GM21390 (cell line): ENCODE measurements around the gene FAM111B.
"Not testable (repeated sequence)": the region's sequence is repeated elsewhere in the genome, so short reads cannot be mapped to it uniquely, and the experiment has no call there.

Experiments
- ATAC-seq: cut with Tn5 transposase; IDR thresholded peaks from one replicate; pipeline ENCODE4 v1.9.1; 2021; ENCODE audit not compliant: unreplicated experiment

Gene FAM111B

DNA sequence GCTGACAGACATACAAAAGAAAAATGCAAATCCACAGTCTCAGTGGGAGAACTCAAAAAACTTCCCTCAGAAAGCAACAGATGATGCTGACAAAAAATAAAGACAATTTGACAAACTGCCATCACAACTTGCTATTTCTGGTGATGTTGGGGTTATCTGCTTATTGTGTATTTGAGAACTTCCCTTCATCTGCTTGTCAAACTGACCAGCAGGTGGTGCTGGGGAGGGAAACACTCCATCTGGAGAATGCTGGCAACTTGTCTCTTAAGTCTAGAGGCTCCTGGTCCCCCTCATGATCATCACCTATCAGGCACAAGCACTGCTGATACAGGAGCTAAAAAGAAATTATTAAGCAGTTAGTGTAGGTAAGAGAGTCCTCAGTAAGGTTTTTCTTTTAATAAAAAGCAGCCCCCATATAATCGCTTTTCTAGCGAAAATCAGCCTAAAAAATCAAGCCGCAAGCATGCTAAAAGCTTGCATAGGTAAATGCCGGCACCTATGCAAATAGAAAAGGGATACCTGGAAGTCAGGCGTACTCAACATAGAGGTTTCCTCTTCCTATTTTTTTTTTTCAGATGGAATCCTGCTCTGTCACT is 9.8 kb upstream of the FAM111B start:
- no peak for ATAC-seq

DNA sequence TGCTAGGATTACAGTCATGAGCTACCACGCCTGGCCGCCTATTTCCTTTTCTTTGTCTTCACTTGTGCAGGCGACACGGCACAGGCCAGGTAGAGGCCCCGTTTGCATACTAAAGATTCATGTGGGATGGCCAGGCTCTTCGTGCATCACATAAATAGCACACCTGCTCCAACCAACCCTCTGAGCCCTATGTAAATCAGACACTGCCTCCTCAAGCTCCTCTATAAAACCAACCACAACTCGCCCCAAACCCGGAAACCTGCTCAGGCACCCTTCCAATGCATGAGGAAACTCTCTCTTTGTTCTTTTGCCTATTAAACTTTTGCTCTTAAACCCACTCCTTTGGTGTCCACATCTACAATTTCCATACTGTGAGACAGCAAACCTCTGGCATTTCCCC is 9.1 kb upstream of the FAM111B start:
- not testable (repeated sequence) for ATAC-seq

DNA sequence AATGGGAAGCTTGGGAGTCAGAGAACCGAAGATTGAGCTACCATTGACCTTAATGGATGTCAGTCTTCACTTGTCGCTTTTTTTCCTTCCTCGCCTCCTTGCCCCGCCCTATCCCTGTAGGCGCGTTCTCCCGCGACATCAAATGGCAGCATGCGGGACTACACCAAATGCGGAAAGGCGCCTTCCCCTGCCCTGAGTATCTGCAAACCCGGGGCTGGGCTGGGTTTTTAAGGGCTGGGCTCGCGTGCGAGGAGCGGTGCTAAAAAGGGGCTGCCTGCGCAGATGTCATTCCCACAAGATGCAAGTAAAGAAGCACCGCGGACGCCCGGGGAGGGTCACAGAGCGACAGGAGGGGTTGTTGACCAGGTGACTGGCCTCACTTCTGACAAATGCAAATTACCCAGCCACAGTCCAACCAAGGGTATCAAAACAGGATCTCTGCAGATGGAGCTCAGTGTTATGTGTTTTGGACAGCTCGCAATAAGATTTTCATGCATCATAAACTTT is 4.7 kb upstream of the FAM111B start:
- peak; percentile 62 for ATAC-seq

DNA sequence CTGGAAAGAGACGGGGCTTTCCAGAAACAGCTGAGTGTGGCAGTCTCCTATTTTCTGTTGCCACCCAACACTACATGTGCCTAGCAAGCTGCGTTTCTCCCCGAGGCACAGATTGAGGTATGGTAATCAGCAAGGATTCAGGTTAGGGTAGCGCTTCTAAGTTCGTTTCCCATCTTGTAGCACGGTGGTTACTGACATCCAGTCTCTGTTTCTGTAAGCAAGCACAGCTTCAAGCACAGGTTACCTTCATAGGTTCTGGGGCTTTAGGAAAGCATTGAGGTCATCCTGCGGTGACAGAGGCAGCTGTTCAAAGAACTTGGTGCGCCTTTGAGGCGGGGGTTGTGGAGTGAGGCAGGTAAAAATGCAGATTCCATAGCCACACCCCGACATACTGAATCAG is 684 bp downstream of the FAM111B start:
- ATAC-seq: peak; percentile 34

DNA sequence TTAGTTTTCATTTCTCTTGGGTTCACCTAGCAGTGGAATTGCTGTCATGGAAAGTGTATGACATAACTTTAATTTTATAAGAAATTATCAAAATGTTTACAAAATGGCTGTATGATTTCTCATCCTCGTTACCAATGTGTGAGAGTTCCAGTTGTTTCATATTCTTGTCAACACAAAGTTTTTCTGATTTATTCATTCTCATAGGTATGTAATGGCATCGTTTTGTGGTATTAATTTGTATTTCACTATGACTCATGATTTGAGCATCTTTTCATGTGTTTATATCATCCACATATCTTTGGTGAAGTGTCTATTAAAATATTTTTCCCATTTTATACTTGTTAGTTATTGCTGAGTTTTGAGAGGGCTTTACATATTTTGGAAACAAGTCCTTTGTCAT is 5.5 kb downstream of the FAM111B start:
- ATAC-seq: no peak

DNA sequence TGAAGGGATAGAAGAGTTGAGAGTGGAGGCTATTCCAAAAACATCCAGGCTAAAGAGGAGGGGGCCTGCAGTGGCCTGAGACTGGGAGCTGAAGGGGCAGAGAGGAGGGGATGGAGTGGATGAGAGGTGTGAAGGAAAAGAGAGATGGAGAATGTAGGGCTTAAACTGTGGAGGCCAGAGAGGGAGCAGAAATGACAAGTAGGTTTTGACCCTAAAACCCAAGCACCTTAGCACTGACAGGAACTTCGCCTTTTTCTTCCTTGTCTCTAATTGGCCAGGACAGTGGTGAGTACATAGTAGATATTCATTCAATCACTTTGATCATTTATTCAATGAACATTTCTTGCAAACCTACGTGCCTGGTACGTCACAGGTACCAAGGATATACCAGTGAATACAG is 7.3 kb downstream of the FAM111B start:
- ATAC-seq: no peak

DNA sequence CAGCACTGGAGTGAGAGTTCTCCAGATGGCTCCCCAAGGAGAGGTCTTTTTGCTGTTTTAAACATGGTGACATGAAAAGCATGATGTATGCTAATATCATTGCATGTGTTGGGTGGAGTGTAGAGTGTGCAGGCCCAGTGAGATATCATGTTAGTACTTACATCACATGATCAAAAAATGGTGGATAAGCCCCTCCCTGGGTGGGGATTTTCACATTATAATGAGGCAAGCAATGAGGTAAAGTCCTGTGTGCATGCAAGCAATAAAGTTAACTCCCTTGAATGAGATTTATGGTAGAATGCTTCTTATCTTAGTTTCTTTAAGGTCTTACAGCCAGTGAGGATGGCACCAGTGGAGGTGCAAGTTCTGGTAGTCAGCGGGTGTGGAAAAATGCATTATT is 8.5 kb downstream of the FAM111B start:
- no peak for ATAC-seq

DNA sequence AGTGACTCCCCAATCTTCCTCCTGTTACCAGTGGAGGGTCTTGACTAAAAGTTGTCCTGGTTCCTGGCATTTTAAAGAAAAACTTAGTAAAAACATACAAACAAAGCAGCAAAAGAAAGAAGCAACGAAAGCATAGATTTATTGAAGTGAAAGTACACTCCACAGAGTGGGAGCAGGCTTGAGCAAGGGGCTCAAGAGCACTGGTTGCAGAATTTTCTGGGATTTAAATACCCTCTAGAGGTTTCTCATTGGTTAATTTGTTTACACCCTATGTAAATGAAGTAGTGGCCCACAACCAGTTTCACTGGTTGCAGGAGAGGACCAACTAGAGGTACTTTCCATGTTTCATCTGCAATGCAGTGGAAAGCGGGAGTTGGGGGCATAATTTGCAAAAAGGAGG is 10.7 kb downstream of the FAM111B start:
- no peak for ATAC-seq

DNA sequence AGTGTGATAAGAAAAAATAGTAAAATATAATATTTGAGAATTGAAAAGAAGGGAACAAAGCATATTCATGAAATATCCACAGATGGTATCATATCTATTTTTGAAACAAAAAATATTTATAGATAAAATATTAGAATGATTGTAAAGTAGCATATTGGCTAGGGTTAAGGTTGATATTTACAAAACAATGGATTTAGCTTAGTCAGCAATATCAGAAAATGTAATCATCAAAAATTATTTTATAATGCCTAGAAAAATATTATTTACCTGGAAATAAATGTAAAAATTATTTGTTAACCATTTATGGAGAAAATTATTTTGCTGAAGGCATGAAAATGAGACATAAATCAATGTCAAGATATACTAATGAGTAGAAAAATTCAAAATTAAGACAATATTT is 12.8 kb downstream of the FAM111B start:
- ATAC-seq: no peak

DNA sequence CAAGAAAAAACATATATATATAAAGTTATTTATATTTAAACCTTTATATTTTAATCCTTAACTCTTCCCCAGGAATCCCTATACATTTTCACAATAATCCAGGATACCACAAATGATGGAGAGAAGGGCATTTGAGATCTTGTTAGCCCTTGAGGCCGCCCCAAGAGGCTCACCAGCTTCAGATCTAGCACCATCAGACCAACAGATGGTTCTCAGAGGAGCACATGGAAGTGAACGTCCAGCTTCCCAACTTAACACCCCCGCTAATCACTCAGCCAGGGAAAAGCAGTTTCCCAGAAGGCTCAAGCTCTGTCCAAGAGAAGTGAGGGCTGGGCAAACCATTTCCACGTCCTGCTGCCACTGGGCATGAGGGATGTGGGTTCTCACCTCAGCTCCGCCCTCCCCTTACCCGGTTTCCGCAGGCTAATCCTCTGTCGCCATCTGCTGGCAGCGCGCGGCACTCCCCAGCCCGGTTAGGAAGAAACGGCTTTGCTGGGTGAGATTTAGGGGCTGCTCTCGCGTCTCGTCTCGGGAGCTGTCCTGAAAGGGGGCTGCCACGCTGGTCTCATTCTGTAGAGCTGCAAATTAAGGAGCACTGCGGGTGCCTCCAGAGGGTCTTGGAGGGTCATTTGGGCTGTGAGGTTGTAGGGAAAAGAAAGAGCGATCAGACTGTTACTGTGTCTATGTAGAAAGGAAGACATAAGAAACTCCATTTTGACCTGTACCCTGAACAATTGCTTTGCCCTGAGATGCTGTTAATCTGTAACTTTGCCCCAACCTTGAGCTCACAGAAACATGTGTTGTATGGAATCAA is 28.8 kb downstream of the FAM111B start:
- ATAC-seq: peak; percentile 97

DNA sequence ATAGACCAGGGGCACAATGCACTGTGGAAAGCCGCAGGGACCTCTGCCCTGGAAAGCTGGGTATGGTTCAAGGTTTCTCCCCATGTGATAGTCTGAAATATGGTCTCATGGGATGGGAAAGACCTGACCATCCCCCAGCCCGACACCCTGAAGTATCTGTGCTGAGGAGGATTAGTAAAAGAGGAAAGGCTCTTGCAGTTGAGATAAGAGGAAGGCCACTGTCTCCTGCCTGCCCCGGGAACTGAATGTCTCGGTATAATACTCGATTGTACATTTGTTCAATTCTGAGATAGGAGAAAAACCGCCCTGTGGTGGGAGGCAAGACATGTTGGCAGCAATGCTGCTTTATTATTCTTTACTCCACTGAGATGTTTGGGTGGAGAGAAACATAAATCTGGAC is 29.5 kb downstream of the FAM111B start:
- ATAC-seq: not testable (repeated sequence)

DNA sequence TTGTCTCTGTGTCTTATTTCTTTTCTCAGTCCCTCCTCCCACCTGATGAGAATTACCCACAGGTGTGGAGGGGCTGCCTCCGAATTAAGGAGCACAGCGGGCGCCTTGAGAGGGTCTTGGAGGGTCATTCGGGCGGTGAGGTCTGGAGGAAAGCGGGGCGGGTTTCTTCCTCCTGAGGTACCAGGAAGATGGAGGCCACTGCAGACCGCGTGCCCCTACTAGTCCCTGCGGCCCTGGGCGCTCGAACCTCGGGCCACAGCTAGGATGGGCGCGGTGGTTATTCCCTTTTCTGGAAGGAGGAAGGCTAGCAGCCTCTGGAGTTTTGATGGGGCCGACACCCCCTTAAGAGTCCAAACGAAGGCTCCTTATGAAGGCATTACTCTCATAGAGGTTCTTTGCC is 30.2 kb downstream of the FAM111B start:
- ATAC-seq: no peak

DNA sequence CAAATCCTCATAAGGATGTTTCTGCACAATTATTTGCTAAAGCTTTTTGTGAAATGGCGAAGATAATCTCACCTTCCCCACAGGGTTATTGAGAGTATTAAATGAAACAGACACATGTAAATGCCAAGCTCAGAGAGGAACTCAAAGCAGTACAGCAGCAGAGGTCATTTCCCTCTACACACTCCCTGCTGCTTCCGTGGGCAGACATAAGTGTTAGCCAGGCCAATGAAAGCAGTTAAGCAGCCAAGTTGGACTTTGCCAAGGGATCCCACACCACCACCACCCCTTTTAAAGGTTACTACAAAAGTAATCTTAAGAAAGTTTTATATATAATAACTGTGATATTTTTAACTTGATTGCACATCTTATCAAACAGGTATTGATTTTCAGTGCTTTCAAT is 31.6 kb downstream of the FAM111B start:
- ATAC-seq: no peak

DNA sequence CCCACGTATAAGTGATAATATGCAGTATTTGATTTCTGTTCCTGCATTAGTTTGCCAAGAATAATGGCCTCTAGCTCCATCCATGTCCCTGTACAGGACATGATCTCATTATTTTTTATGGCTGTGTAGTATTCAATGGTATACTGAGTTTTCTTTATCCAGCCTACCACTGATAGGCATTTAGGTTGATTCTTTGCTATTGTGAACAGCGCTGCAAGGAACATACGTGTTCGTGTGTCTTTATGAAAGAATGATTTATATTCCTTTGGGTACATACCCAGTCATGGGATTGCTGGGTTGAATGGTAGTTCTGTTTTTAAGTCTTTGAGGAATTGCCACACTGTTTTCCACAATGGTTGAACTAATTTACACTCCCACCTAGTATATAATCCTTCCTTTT is 34.2 kb downstream of the FAM111B start:
- no peak for ATAC-seq

DNA sequence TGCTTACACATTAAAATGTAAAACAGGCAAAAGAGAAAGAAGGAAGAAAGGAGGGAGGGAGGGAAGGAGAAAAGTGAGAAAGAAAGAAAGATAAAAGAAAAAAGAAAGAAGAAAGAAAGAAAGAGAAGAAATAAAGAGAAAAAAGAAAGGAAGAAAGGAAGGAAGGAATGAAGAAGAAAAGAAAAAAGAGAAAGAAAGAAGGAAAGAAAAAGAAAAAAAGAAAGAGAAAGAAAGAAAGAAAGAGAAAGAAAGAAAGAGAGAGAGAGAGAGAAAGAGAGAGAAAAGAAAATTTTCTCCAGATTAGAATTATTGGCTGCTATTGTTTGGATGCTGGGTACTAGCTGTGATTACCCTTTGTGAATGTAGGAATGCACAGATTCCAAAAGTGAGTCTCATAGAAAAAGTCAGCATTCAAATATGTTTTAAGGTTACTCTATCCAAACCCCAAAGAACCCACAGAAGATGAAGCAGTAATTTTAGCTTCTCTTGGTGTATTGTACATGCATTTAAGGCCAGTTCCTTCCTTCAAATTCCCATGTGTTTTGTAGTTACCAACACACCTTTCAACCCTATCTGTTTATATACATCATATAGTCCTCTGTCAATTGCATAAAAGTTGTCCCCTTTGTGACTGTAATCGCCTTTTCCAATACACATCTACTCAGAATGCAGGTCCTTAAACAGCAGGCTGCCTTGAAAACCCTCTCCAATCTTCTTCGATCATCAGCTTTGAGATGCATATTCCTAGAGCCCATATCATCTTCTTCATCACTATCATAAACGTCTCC is 34.8 kb downstream of the FAM111B start:
- no peak for ATAC-seq

DNA sequence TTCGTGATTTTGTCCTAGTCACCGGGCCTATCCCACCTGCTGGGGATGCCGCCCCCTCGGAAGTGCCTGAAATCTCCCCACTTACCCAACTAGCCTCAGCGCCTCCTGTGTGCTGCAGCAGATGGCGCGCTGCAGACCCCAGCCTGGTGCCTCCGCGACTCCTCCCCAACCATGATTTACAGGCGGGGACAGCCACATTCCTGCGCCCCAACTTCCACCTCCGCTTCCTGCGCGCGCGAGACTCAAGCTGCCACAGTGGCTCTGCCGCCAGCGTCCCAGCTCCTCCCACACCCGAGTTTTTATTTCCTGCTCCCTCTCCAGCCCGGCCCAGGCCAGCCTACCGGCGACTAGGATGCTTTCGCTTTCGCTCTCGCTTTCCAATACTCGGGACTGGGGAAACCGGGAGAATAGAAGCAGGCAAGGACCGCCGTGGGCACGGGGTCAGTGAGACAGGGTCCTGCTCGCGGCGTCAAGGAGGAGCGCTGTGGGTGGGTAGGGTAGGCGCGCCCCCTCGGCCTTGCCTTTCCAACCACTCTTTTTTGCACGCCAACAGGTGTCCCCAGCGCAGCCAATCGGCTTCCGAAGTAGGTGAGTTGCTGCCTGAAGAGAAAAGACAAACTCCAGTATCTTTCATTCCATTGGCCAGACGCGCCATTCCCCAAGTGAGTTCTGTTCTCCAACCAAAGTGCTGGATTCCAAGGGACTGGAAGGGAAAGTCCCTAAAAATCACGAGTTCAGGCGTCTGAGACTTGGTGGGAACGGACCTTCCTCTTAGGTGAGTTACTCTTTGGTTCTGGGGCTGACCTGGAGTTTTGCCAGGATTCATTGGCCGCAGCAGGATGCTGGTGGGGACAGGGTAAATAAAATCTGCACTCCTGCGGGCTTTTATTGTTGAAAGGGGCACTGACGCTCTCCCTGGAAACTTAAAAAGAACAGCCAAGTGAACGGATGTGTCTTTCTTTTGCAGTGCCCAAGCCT is 35.8 kb downstream of the FAM111B start, which contains the start of gene FAM111A:
Gene FAM111A, plus strand, starts transcription at position 327 of the 978 bp plus-strand sequence. CDS start 6,017 bp downstream, outside the sequence.
- ATAC-seq: peak; percentile 76

DNA sequence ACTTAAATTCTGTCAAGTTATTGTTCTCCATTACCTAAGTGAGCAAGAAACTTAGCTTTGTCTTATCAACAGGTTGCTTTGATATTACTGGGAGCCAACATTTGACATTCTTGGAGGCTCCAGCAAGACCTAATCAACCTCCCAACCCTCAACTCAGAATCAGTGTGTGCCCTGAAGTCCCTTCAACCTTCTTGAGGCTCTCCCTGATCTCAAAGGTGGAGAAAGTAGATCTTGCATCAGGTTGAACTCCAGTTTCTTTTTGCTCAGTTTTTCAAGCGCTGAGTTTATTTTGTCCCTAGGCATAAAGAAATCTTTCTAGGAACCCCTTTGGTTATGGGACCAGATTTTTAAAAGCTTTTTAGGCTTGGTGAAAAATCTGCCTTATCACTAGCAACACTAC is 37.1 kb downstream of the FAM111B start:
- ATAC-seq: no peak

DNA sequence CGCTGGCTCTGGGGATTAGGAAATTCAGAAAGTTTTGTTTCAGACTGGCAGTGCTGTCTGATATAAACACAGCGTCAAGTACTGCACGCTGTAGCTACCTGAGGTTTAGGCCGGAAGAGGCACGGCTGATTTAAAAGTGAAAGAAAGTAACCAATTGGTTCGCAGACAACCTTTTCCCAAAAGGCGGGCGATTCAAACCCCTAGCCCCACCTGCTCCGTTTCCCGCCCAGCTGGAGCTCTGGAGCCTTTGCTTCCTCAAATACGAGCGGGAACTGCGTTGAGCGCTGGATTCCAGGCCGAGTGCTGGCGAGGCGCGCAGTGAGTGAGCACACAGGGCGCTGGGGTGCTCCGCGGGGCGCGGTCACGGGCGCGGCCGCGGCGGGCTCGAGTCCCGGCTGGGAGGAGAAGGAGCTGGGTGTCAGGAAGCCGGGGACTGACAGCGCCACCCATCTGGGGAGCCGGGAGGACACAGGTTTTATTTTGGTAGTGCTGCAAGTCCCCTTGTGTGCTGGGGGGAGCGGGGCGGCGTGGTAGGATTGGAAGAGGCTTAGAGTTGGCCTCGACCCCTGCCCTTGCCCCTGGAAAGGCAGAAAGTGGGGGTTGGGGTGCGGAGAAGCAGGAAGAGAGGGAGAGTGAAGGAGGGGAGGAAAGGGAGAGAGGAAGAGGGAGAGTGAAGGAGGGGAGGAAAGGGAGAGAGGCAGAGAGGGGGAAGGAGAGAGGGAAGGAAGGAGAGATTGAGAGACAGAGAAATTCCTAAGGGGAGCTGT is 37.7 kb downstream of the FAM111B start:
- ATAC-seq: peak; percentile 58

DNA sequence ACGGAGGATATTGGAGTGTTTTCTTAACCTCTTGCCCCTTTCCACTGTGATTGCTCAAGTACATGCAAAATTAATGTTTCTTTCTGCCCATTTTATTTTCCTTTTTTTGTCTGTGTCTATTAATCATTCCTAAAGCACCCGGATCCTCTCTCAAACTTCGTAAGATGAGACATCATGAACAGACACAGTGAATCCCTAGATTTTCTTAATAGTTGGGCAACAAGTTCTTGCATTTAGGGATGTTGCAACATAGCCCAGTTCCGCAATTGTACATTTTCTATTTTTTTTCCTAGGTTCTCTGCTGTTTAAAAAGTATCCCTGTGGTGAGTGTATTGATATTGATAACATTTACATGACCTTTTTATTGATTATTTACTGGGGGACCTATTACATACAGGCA is 38.5 kb downstream of the FAM111B start:
- ATAC-seq: no peak

DNA sequence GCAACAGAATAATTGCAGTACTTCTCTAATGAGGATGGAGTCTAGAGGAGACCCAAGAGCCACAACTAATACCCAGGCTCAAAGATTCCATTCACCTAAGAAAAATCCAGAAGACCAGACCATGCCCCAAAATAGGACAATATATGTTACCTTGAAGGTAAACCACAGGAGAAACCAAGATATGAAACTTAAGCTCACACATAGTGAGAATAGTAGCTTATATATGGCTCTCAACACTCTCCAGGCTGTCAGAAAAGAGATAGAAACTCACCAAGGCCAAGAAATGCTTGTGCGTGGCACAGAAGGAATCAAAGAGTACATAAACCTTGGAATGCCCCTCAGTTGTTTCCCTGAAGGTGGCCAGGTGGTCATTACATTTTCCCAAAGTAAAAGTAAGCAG is 44.7 kb downstream of the FAM111B start:
- peak; percentile 61 for ATAC-seq
